GM12878 (cell line): Measurements from ENCODE around the gene CLMP. TPM values are rescaled to one million over a fixed set of nuclear protein-coding genes. Genes with fewer than 3 reads are reported as not detected.

Source experiments
- ATAC-seq: fragments of 200-7000 bp; cut with Tn5 transposase; 3 replicates; pipeline ENCODE4 v1.9.1; 2020; ENCODE audit warnings: mild to moderate bottlenecking, moderate library complexity
- BruUV-seq: library from RNA; stranded (reverse); fragments of 400-500 nt; replicated peaks from 2 replicates; lab custom pipeline; 2021; lab: Mats Ljungman, UMichigan
- CTCF ChIA-PET: fragments of 300-600 bp; sonication (Branson Sonifier 250); formaldehyde crosslinking; extraction: SDS; loops from one replicate; lab custom pipeline; 2021; ENCODE audit warnings: inconsistent platforms; lab: Yijun Ruan, JAX
- POLR2A ChIA-PET: fragments of 350-600 bp; formaldehyde crosslinking; extraction: SDS; loops from one replicate; lab custom pipeline; 2021; ENCODE audit warnings: inconsistent platforms; lab: Charles Lee
- RAD21 ChIA-PET: fragments of 300-600 bp; sonication (Branson Sonifier 250); formaldehyde crosslinking; loops from one replicate; lab custom pipeline; 2023; ENCODE audit warnings: antibody characterized with exemption; ENCODE audit not compliant: unreplicated experiment; lab: Charles Lee
- SMC1A ChIA-PET: fragments of 300-600 bp; sonication (Branson Sonifier 250); formaldehyde crosslinking; loops from one replicate; lab custom pipeline; 2023; ENCODE audit not compliant: unreplicated experiment, uncharacterized antibody; lab: Charles Lee
- DNase-seq: peaks from one replicate; pipeline ENCODE4 v3.0.0-alpha.2; 2011; ENCODE audit warnings: low read depth, low spot score
- FAIRE-seq: peaks from 3 replicates; lab custom pipeline; 2011; peaks lifted over from hg19 to GRCh38; lab: Jason Lieb, UNC
- H2AFZ ChIP-seq: 2 replicates; pipeline ENCODE4 v1.6.0; 2011; ENCODE audit warnings: low read depth, low read length, control low read depth; ENCODE audit not compliant: control insufficient read depth
- H3K27ac ChIP-seq: 2 replicates; pipeline ENCODE4 v1.5.1; 2011; ENCODE audit warnings: control low read depth; ENCODE audit not compliant: control insufficient read depth, insufficient read depth
- H3K27me3 ChIP-seq, 2 experiments: replicated peaks in 1 of 2; 2 replicates each; pipeline versions ENCODE4 v1.6.0 to v1.6.1; 2011; ENCODE audit warnings: low read length in 1 of 2; ENCODE audit not compliant: control insufficient read depth in 2 of 2, insufficient read depth in 2 of 2
- H3K36me3 ChIP-seq, 2 experiments: 2 replicates each; pipeline ENCODE4 v1.5.1; 2011; ENCODE audit warnings: low read length in 1 of 2; ENCODE audit not compliant: control insufficient read depth in 2 of 2, insufficient read depth in 2 of 2
- H3K4me1 ChIP-seq: 2 replicates; pipeline ENCODE4 v1.6.1; 2011; ENCODE audit warnings: mild to moderate bottlenecking, low read length, moderate library complexity, mixed read lengths; ENCODE audit not compliant: control insufficient read depth, insufficient read depth
- H3K4me2 ChIP-seq: 2 replicates; pipeline ENCODE4 v1.6.0; 2011; ENCODE audit warnings: control low read depth; ENCODE audit not compliant: control insufficient read depth, insufficient read depth
- H3K4me3 ChIP-seq: fragments of 200-600 bp; sonication (generic); 2 replicates; pipeline ENCODE4 v1.5.1; 2016
- H3K79me2 ChIP-seq: 2 replicates; pipeline ENCODE4 v1.6.0; 2011; ENCODE audit warnings: low read length; ENCODE audit not compliant: control insufficient read depth, insufficient read depth
- H3K9ac ChIP-seq: 2 replicates; pipeline ENCODE4 v1.8.0; 2011; ENCODE audit warnings: low read length, control low read depth, mixed read lengths; ENCODE audit not compliant: control insufficient read depth, insufficient read depth
- H3K9me3 ChIP-seq: replicated peaks from 3 replicates; pipeline ENCODE4 v1.5.1; 2011; ENCODE audit warnings: mild to moderate bottlenecking, low read length; ENCODE audit not compliant: control insufficient read depth, insufficient read depth
- H4K20me1 ChIP-seq: 2 replicates; pipeline ENCODE4 v1.6.0; 2011; ENCODE audit not compliant: control insufficient read depth, insufficient read depth
- BACH1 ChIP-seq: fragments of 450-650 bp; IDR thresholded peaks from 2 replicates; pipeline ENCODE4 v1.6.1; 2017; ENCODE audit warnings: mild to moderate bottlenecking, borderline replicate concordance
- CREB1 ChIP-seq: IDR thresholded peaks from 2 replicates; pipeline ENCODE4 v1.6.1; 2012; ENCODE audit warnings: low read depth, mild to moderate bottlenecking, inconsistent platforms
- CTCF ChIP-seq, 3 experiments: IDR thresholded peaks in 2 of 3; conservative IDR thresholded peaks in 1 of 3; 2 replicates each; pipeline ENCODE4 v1.5.1; 2011; ENCODE audit warnings: low read depth in 3 of 3, low read length in 3 of 3, mild to moderate bottlenecking in 3 of 3, control low read depth in 2 of 3, moderate library complexity in 2 of 3, inconsistent platforms in 1 of 3, mixed read lengths in 1 of 3; ENCODE audit not compliant: control insufficient read depth in 2 of 3, insufficient read depth in 1 of 3; ENCODE audit errors: extremely low read depth in 1 of 3
- CUX1 ChIP-seq: IDR thresholded peaks from 2 replicates; pipeline ENCODE4 v1.6.1; 2012; ENCODE audit warnings: improper control_type of control experiment, low read depth, low read length; ENCODE audit not compliant: insufficient replicate concordance
- ETV6 ChIP-seq, 2 experiments: fragments of 450-650 bp in 1 of 2; IDR thresholded peaks in 1 of 2; conservative IDR thresholded peaks in 1 of 2; 2 replicates each; pipeline ENCODE4 v1.6.1; 2014; ENCODE audit warnings: antibody characterized with exemption in 1 of 2, borderline replicate concordance in 1 of 2, low read depth in 1 of 2, mild to moderate bottlenecking in 1 of 2, moderate library complexity in 1 of 2
- NFYB ChIP-seq: IDR thresholded peaks from 2 replicates; pipeline ENCODE4 v1.6.1; 2011; ENCODE audit warnings: low read depth, mild to moderate bottlenecking, low read length, improper control_type of control experiment, moderate library complexity; ENCODE audit not compliant: insufficient read depth
- POLR2A ChIP-seq: IDR thresholded peaks from 2 replicates; pipeline ENCODE4 v1.6.1; 2011; ENCODE audit warnings: low read depth, mild to moderate bottlenecking, low read length
- SKIL ChIP-seq: fragments of 450-650 bp; IDR thresholded peaks from 2 replicates; pipeline ENCODE4 v1.6.1; 2017; ENCODE audit warnings: mild to moderate bottlenecking, low read depth, inconsistent platforms; ENCODE audit not compliant: poor library complexity, severe bottlenecking
- SMC3 ChIP-seq: IDR thresholded peaks from 2 replicates; pipeline ENCODE4 v1.6.1; 2011; ENCODE audit warnings: low read length, improper control_type of control experiment, borderline replicate concordance
- SREBF2 ChIP-seq: IDR thresholded peaks from 2 replicates; pipeline ENCODE4 v1.6.1; 2012; ENCODE audit warnings: mild to moderate bottlenecking, low read length
- SUPT20H ChIP-seq: IDR thresholded peaks from 2 replicates; pipeline ENCODE4 v1.6.1; 2011; ENCODE audit warnings: low read depth, mild to moderate bottlenecking, low read length, moderate library complexity, borderline replicate concordance; ENCODE audit not compliant: control insufficient read depth
- ZNF622 ChIP-seq: fragments of 450-650 bp; IDR thresholded peaks from 2 replicates; pipeline ENCODE4 v1.6.1; 2017; ENCODE audit warnings: mild to moderate bottlenecking, inconsistent platforms
- ZZZ3 ChIP-seq: IDR thresholded peaks from 2 replicates; pipeline ENCODE4 v1.6.1; 2011; ENCODE audit warnings: low read depth; ENCODE audit not compliant: control insufficient read depth, insufficient read length
- WGBS: methylation state at CpG from one replicate; pipeline ENCODE4 v1.1.6; 2016; ENCODE audit warnings: low lambda C conversion rate; ENCODE audit not compliant: insufficient replicate concordance, insufficient coverage; ENCODE audit errors: missing lambda C conversion rate; 5-methylcytosine and 5-hydroxymethylcytosine counted together
- in situ Hi-C: fragments of 300-500 bp; cut with MboI; formaldehyde crosslinking; loops from 9 replicates; pipeline ENCODE4 v1.14.3; 2018; ENCODE audit warnings: mixed read lengths
- intact Hi-C: fragments of 100-400 bp; cut with micrococcal nuclease; formaldehyde crosslinking; loops from one replicate; pipeline ENCODE4 v1.14.2; 2022; ENCODE audit not compliant: unreplicated experiment
- polyA plus RNA-seq, 11 experiments: library from polyadenylated mRNA; depleted of rRNA in 4 of 11; unstranded in 6 of 11; stranded (reverse) in 5 of 11; fragments of >200 nt; fragmentation: Nextera tagmentation in 4 of 11; fragmentation: Illumina TruSeq in 1 of 11; extraction: Ambion mirVana in 4 of 11; extraction: Trizol in 1 of 11; gene quantifications; 1 replicate in 1 of 11; 2 replicates in 10 of 11; pipeline versions ENCODE4 v1.2.1 to v1.2.3, GENCODE V29; 2011 to 2016; ENCODE audit warnings: inconsistent platforms in 2 of 11, missing spikeins in 2 of 11, low read depth in 1 of 11
- total RNA-seq, 4 experiments: library from RNA; depleted of rRNA in 3 of 4; stranded (reverse); fragments of >200 nt in 3 of 4; fragmentation: Illumina TruSeq in 1 of 4; extraction: Trizol in 1 of 4; gene quantifications; 2 replicates each; pipeline versions ENCODE4 v1.2.1 to v1.2.3, GENCODE V29; 2013 to 2021

CLMP gene
- total and polyA plus RNA-seq, 10 of the 15 experiments (the other 5 are each of a cell fraction or from before 2014, with no cell fraction given) = 0.01 to 0.71 (median 0.20) TPM; not detected in 4

DNA sequence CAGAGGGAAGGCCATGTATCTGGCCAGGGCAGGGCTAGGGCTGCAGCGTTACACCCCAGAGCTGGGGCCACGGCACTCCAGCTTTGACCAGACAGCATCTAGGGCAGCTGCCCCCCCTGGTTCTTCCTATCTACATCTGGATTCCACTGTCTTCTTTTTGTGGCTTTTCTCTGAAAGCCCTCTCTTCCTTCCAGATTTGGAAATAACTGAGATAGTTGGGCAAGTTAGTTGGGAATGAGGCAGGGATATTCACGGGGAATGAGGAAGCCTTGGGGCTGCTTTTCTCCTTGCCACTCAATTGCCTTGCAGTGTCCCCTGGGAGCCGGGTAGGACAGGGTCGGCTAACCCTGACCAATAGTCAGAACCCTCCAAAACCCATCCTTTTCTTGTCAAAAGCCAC is 26.8 kb downstream of the CLMP start (continued):
- TF ChIP-seq ZNF622 = no peak
- TF ChIP-seq SKIL = no peak
- no peak for TF ChIP-seq NFYB
- no peak for TF ChIP-seq CREB1
- TF ChIP-seq SUPT20H = no peak
- TF ChIP-seq ZZZ3 = no peak
- TF ChIP-seq SREBF2 = no peak

DNA sequence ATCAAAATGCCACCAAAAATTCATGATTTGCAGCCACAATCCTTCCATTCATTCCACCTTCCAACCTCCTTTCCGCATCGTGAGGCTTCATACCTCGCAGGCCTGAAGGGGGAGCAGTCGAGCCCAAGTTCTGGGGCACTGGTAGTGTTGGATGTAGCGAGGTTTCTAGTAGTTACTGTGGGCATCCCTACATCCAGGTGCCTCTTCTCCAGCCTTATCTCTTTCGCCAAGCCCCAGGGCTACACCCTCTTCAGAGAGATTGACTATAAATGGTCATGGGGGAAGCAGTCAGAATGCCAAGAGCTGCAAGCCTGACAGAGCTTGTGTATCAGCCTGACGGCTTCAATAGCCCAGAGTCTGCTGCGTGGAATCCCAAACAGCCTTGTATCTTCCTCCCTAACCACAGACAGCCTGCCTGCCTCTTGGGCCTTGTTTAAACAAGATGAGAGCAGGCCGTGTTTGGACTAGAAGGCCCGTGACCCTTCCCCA is 28.9 kb downstream of the CLMP start:
- FAIRE-seq = no peak
- H3K79me2 ChIP-seq = no peaks in the 10 kb centered on the region
- CTCF ChIA-PET = interaction anchor here (0.7 to 7.0 kb wide), 9 partner anchors 9 to 313 kb away, joined by 3 to 65 read pairs (median 4); no protein-coding TSS in a partner anchor
- intact Hi-C loops (loop anchor here (5.0 kb wide), 1 partner anchor 81 kb away; no protein-coding TSS in a partner anchor), in situ Hi-C loops (no loop called here)
- H3K36me3 ChIP-seq = no peaks in the 10 kb centered on the region
- no peaks in the 10 kb centered on the region; the same call in 1 of the 2 replicates for H4K20me1 ChIP-seq
- peak; percentile 26; the same call in 1 of the 2 replicates for TF ChIP-seq SMC3
- no peak for TF ChIP-seq CUX1
- no peak for TF ChIP-seq POLR2A
- peak; percentile 38 to 64 (median 59) for TF ChIP-seq CTCF (IDR thresholded peaks at IDR 0.05 in 2 of 3, conservative IDR thresholded peaks at IDR 0.05 in 1 of 3; ENCODE audit: control insufficient read depth in 2 of 3, extremely low read depth in 1 of 3, insufficient read depth in 1 of 3, low read depth in 3 of 3, low read length in 3 of 3)
- no peak for TF ChIP-seq BACH1
- no peak for TF ChIP-seq ETV6 (conservative IDR thresholded peaks at IDR 0.05 in 1 of 2, IDR thresholded peaks at IDR 0.05 in 1 of 2; ENCODE audit: borderline replicate concordance in 1 of 2, low read depth in 1 of 2)
- H3K4me3 ChIP-seq = no peak overlapping the region
- 45% methylated on average over 10 of the region's 10 CpGs for WGBS
- no peak overlapping the region for H2AFZ ChIP-seq
- no peak overlapping the region for H3K9ac ChIP-seq
- H3K27ac ChIP-seq = no peak overlapping the region
- peak; percentile 68 for ATAC-seq
- no TSS peak for BruUV-seq
- DNase-seq = no peak
- H3K9me3 ChIP-seq = no peaks in the 10 kb centered on the region
- peaks cover 0 to 3% of the 10 kb centered on the region in 2 experiments; a peak in 3 of 4 replicates for H3K27me3 ChIP-seq
- no peaks in the 10 kb centered on the region for H3K4me1 ChIP-seq
- RAD21 ChIA-PET = interaction anchor here (1.0 kb wide), 1 partner anchor 81 kb away, joined by 8 read pairs; no protein-coding TSS in a partner anchor
- POLR2A ChIA-PET = no interaction called here
- H3K4me2 ChIP-seq = no peak overlapping the region
- SMC1A ChIA-PET = interaction anchor here (1.0 to 1.3 kb wide), 2 partner anchors 68 to 81 kb away, joined by 3 to 7 read pairs; no protein-coding TSS in a partner anchor
